ENCODE data around the gene GNAL.

DNA sequence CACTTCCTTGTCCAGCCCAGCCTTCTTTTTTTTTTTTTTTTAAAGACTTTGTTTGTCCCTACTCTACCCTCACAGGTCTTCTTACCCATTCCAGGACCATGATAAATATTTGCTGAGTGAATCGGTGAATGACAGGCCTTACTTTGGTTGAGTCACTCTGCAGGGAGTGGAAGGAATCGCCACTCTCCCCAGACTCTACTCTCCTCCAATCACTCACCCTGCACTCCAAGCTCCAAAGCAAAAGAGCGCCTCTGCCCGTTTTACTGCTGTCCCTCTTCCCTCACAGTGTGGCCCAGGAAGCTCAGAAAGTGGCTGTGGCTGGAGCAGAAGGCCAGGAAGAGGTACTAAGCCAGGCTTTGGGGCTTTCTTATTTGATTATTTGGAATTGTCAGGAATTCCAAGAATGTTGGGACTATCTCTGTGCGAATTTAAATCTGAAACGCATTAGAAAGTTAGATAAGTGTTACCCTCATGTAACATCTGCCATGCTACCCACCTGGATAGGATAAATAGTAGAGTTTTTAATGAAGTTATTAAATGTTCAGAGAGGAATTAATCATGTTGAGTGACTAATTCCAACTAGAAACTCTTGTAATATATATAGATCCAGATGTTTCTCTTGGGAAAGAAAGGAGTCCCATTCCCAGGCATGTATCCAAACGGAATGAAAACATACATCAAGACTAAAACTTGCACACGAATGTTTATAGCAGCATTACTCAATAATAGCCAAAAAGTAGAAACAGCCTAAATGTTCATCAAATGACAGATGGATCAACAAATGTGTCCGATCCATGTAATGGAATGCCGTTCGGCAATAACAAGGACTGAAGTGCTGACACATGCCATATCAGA is 119.2 kb downstream of the GNAL start:
- TF ChIP-seq, protein P1, sequence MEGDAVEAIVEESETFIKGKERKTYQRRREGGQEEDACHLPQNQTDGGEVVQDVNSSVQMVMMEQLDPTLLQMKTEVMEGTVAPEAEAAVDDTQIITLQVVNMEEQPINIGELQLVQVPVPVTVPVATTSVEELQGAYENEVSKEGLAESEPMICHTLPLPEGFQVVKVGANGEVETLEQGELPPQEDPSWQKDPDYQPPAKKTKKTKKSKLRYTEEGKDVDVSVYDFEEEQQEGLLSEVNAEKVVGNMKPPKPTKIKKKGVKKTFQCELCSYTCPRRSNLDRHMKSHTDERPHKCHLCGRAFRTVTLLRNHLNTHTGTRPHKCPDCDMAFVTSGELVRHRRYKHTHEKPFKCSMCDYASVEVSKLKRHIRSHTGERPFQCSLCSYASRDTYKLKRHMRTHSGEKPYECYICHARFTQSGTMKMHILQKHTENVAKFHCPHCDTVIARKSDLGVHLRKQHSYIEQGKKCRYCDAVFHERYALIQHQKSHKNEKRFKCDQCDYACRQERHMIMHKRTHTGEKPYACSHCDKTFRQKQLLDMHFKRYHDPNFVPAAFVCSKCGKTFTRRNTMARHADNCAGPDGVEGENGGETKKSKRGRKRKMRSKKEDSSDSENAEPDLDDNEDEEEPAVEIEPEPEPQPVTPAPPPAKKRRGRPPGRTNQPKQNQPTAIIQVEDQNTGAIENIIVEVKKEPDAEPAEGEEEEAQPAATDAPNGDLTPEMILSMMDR (IDR thresholded peaks at IDR 0.05 in 4 of 5, conservative IDR thresholded peaks at IDR 0.05 in 1 of 5): no peak
- no peak for TF ChIP-seq POLR2A (IDR thresholded peaks at IDR 0.05)
